Thyroid gland (tissue), 4 donors: ENCODE measurements around the gene LIMK1.

Experiments
- POLR2A ChIP-seq, 2 donors: fragments of 450-650 bp; IDR thresholded peaks; one replicate each; pipeline ENCODE4 v1.6.1; 2017; ENCODE audit warnings: antibody characterized with exemption in 2 of 2, mild to moderate bottlenecking in 2 of 2, moderate library complexity in 1 of 2
- TF ChIP-seq, protein P1 (sequence below), 6 experiments: fragments of 200-600 bp in 3 of 6; fragments of 450-650 bp in 3 of 6; sonication (generic) in 3 of 6; IDR thresholded peaks; one replicate each; pipeline ENCODE4 v1.5.1; 2016 to 2019; ENCODE audit warnings: antibody characterized with exemption in 6 of 6, mild to moderate bottlenecking in 2 of 6, inconsistent platforms in 1 of 6, moderate library complexity in 1 of 6

DNA sequence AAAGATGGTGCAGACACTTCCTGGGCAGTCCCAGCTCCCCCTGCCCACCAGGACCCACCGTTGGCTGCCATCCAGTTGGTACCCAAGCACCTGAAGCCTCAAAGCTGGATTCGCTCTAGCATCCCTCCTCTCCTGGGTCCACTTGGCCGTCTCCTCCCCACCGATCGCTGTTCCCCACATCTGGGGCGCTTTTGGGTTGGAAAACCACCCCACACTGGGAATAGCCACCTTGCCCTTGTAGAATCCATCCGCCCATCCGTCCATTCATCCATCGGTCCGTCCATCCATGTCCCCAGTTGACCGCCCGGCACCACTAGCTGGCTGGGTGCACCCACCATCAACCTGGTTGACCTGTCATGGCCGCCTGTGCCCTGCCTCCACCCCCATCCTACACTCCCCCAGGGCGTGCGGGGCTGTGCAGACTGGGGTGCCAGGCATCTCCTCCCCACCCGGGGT is 14.5 kb upstream of the LIMK1 start:
- TF ChIP-seq, protein P1, sequence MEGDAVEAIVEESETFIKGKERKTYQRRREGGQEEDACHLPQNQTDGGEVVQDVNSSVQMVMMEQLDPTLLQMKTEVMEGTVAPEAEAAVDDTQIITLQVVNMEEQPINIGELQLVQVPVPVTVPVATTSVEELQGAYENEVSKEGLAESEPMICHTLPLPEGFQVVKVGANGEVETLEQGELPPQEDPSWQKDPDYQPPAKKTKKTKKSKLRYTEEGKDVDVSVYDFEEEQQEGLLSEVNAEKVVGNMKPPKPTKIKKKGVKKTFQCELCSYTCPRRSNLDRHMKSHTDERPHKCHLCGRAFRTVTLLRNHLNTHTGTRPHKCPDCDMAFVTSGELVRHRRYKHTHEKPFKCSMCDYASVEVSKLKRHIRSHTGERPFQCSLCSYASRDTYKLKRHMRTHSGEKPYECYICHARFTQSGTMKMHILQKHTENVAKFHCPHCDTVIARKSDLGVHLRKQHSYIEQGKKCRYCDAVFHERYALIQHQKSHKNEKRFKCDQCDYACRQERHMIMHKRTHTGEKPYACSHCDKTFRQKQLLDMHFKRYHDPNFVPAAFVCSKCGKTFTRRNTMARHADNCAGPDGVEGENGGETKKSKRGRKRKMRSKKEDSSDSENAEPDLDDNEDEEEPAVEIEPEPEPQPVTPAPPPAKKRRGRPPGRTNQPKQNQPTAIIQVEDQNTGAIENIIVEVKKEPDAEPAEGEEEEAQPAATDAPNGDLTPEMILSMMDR (IDR thresholded peaks at IDR 0.05) = no peak
- no peak for TF ChIP-seq POLR2A (IDR thresholded peaks at IDR 0.05)
